GM21447 (cell line): Measurements from ENCODE around the gene CARMIL1.

Experiments used
- ATAC-seq: cut with Tn5 transposase; IDR thresholded peaks from one replicate; pipeline ENCODE4 v1.9.1; 2021; ENCODE audit not compliant: unreplicated experiment

The CARMIL1 gene

DNA sequence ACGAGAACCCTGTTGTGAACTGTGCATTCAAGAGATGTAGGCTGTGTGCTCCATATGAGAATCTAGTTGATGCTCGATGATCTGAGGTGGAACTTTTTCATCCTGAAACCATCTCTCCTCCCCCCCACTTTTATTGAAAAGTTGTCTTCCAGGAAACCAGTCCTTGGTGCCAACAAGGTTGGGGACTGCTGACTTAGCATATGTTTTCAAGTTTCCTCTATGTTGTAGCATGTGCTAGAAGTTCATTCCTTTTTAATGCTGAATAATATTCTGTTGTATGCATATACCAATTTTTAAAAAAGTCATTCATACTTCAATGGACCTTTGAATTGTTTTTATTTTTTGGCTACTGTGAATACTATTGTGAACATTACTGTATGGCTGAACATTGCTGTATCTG, 27.2 kb downstream of the CARMIL1 start:
- ATAC-seq, result no peak

DNA sequence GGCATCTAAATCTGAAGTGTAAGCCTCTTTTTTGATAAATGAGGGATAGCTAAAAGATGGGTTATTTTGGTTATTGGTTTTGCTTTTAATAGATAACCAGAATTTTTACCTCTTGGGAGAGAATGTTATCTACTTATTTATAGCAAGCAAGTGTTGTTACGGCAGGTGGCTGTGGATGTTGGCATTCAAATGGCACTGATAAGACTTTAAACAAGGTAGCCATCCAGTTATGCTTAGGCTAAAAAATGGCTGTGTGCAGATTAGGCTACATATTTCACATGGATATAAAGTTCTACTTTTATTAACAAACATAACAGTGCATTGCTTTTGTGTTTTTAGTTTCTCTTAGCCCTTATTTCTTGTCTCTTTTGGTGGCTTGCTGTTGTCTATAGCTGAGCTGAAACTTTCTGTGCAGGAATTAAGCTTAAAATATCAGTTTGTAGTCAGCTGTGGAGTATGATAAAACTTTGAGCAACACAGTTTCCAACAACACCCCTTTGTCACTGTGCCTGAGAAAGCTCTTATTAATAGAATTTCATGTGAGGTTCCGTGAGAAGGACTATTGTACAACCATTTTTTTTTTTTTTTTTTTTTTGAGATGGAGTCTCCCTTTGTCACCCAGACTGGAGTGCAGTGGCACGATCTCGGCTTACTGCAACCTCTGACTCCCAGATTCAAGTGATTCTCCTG, 28.8 kb downstream of the CARMIL1 start:
- ATAC-seq, result no peak

DNA sequence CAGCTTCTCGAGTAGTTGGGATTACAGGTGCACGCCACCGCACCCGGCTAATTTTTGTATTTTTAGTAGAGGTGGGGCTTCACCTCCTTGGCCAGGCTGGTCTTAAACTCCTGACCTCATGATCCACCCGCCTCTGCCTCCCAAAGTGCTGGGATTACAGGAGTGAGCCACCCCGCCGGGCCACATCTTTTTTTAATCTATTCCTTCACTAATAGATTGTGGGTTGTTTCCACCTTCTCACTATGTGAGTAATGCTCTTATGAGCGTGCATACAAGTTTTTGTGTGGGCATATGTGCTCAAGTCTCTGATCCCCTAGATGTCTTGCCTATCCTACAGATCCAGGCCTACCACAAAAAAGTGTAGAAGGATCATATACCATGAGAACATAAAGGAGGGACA, 30.7 kb downstream of the CARMIL1 start:
- ATAC-seq, result no peak

DNA sequence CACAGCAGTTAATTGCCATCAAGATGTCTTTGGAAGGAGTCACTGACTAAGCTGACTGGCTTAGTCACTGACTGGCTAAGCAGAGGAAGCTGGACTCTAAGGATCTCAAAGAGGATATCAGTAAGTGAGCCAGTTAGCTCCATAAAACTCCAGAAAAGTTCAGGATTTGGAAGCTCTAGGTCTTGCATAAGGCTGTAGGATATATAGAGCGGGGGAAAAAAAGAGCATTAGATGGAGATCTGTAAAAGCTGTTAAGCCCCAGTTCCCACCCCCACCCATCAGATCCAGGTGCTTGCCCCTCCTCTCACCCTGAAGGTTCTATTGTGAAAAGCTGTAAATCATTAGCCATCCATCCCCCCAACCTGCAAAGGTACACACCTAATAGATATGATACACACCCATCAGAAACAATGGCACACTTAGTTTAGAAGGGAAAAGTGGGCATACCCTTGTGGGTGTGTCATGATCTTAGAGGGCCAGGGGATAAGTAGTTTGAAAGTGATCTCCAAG, 32.2 kb downstream of the CARMIL1 start:
- no peak for ATAC-seq

DNA sequence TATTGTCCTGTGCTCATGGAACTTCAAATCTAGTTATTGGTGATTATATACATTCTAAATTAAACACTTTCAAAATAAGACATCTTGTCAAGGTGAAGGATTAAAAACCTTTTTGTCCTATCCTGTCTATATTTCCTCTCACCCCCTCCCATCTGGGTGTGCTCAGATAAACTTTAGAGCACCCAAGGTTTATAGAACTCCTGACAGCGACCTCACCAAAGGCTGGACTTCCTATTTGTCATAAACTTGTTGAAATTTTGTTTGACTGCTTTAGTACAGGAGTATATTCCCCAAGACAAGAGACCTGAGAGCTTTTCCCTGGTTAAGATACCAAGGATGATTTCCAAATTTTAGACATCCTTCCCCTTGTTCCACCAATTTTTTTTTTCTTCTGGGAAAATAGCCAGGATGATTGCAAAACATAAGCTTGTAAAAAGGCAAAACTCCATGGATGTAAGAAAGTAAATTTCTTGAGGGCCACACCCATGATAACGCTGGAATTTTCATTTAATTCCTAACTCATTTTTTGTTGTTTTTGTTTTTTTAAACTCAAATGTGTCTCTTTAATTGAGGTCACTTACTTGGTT, 33.0 kb downstream of the CARMIL1 start:
- ATAC-seq, result no peak

DNA sequence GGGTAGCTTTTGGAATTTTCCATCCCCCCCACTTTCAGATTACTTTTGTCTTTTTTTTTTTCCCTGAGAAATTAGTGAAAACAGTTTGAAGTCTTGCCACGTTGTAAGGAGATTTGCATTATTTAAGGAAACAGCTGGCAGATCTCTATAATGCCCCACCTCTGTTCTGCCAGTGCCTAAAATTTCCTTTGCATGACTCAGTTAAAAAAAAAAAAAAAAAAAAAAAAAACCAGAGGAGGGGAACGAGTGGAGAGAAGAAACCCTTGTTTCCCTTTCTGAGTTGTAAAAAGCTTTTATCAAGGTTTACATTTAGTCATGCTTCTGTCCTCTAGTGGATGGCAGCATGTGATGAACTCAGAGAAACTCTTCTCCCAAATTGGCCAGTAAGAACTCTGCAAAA, 33.5 kb downstream of the CARMIL1 start:
- no peak for ATAC-seq

DNA sequence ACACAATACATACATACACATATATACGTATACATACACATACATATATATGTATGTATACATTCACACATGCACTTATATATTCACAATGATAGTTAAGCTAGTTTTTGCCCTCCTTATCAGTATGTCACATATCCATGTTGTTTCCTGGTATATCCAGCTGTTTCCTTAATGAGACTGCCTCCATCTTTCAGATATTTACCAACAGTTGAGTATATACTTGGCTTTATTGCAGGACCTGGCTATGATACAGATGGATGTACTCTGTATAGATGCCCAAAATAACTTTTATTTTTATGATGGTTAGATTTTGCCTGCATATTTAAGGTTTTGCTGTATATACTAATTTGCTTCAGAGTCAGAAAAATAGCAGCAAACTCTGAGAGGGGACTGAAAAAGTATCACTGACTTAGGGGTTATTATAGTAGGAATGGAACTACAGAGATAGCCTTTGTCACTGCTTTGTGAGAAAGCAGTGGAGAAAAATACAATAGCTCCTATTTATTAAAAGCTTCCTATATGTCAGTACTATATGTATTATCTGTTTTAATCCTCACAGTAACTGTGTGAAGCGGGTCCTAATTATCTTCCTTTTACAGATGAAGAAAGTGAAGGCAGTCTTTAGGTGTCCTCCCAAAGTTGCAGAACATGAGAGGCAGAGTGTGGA, 35.5 kb downstream of the CARMIL1 start:
- ATAC-seq, result no peak

DNA sequence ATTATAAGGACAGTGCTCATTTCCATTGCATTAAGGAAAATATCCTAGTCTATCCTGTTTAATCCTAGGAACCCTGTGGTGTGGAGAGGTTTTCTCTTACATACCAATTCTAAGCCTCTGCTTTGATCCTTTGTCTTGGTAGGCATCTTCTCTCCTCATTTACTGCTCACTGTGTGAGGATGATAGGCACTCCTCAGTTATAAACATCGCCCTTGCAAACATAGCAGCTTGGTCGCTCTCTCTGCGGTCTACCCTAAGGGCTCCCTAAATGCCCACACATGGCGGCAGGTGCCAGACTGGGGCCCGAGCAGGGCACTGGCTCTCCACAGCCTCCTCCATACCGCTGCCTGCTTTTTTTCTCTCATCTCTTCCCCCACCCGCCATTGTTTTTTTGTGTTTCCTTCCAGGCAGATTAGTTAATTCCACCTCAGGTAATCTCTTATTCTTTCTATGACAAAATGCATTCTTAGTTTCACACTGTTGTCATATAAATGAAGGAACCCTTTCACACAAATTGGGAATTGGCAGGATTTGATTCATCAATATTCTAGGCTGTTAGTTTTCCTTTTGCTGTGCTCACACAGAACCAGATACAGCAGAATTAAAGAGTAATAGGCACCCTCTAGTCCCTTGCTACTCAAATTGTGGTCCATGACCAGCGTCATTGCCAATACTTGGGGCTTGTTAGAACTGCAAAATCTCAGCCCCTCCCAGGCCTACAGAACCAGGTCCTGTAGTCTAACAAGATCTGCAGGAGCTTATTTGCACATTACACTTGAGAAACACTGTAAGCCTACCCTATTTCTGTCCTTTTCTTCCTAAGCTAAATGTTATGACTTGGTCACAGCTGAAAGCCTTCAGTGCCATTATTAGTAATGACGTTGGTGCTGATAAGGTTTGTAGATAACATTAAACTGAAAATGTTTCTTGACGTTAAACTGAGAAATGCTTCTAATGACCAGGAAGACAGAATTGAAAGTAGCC, 36.3 kb downstream of the CARMIL1 start:
- no peak for ATAC-seq

DNA sequence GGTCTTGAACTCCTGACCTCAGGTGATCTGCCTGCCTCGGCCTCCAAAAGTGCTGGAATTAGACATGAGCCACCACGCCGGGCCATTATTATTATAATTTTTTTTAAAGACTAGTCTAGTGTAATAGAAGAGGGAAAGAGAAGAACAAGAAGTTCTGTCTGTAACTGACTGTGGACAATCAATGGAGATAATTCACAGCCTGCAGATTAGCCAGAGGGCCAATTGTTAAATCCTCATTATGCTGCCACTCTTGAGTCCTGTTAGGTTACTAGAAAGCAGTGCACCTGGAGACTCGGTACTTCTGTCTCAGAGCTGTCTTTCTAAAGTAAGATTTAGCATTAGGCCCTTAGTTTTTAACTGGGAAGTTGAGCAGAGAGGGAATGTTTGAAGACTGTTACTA, 37.5 kb downstream of the CARMIL1 start:
- ATAC-seq, result no peak

DNA sequence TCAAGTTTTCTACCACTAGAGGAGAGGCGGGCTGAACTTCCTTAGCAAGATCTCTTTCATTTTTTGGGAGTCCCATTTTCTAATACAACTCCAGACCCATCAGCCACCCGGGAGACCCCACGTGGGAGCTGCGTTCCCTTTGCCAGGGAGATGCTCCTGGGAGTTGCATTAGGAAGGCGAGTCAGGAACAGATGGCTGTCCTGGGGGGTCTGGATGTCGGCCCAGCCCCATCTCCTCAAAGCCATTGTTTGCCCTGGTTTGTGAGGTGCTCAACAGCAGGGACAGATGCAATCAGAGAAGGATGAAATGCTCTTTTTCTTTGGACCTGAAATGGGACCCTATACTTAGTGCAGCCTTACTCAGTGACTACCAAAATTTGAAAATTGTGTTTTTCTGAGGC, 39.4 kb downstream of the CARMIL1 start:
- ATAC-seq, result no peak

DNA sequence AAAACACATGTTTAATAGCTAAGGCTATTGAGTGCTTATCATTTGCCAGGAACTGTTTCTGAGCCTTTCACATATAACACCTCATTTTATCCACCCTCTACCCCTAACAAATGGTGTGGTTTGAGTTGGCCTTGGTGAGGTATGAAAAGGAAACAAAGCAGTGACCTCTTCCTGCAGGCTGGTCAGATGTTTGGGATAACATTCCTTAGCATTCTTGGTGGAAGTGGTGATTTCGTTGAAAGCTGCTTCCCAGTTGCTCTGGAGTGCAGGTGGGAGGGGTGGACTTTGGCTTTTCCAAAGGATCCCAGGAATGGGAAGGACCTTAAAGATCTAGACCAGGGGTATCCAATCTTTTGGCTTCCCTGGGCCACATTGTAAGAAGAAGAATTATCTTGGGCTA, 41.3 kb downstream of the CARMIL1 start:
- no peak for ATAC-seq

DNA sequence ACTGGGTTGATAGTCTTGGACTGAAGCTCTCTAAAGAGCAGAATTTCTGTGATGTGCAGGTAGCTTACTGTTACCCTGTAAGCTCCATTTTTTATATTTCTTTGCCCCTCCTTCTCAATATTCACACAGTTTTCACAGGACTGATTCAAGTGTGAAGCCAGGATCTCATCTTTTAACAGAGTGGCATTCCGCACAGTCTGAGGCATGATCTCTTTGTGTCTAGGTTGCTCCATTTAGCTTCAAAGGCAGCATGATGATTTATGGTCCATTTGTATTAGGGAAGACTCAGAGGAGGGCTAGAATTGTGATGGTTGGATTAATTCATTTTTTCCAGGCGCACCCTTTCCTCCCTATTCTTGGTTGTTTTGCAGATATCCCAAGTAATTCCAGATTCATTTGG, 43.5 kb downstream of the CARMIL1 start:
- ATAC-seq, result no peak

DNA sequence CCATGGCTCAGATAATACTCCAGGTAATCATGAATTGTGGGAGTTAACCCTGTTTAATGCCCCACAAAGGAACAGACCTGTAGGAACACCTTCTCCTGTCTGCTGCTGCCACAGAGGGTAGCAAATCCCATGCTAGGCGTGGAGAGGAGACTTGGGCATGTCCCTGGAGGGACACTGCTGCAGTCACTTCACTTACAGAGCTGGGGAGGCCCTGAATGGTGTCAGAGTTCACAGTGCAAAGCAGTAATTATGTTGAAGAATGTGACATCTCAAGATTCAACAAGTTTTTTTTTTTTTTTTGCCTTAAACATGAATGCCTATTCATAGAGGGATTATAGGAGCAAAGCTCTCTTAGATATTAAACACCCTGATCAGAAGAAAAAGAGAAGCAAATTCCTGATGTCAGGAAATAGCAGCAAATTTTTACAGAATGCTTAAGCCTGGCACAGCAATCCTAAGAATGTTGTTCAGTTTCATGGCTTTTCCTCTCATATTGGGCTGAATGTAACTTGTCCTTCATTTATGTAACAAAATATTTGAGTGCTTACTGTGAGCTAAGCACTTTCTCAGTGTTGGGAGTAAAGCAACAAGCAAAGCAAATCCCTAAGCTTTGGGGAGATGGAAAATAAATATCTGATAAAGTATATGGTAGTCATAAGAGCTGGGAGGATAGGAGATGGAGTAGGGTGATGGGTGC, 45.0 kb downstream of the CARMIL1 start:
- ATAC-seq, result no peak

DNA sequence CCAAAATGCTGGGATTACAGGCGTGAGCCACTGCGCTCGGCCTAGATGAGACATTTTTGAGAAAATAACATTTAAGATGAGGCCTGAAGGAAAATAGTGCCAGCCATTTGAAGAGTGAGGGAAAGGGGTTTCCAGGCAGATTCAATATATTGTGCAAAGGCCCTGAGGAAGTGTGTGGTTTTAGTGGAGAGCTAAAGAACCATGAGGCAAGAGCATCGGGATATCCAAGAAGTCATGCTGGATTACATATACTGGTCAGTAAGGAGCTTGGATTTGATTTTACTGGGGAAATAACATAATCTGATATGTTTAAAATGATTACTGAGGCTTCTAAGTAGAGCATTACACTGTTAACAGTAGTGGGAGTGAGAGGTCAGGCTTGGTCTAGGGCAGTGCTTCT, 47.0 kb downstream of the CARMIL1 start:
- no peak for ATAC-seq

DNA sequence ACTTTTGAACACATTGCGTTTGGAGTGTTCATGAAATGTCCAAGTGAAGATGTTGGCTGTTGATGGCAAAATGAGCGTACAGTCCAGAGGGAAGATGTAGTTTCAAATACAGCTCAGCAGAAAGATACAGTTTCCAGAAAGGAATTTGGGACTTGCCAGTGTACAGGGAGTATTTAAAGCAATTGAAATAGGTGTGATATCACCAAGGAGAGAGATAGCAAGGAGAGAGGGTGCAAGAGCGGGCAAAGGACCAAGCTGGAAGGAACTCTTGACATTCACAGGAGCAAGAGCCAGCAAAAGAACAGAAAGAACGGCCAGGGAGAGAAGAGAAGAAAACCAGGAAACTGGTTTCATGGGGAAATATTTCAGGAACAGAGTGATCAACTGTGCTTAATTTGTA, 47.8 kb downstream of the CARMIL1 start:
- no peak for ATAC-seq

DNA sequence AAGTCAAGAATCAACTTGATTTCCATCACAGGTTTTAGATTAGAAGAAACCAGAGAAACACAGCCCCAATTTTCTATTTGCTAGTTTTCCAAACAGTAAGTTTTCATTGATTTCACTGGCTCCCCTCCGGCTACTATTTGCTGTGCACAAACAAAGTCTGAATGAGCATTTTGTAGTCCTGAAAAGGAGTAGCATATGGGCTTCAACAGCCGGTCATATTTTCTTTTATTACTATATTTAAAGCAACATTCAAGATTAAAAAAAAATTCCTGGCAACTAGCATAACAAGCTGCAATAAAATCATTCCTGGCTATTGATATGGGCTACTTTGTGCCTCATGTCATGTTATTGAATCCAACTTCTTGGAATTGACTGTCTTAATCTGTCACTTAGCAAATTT, 48.3 kb downstream of the CARMIL1 start:
- no peak for ATAC-seq

DNA sequence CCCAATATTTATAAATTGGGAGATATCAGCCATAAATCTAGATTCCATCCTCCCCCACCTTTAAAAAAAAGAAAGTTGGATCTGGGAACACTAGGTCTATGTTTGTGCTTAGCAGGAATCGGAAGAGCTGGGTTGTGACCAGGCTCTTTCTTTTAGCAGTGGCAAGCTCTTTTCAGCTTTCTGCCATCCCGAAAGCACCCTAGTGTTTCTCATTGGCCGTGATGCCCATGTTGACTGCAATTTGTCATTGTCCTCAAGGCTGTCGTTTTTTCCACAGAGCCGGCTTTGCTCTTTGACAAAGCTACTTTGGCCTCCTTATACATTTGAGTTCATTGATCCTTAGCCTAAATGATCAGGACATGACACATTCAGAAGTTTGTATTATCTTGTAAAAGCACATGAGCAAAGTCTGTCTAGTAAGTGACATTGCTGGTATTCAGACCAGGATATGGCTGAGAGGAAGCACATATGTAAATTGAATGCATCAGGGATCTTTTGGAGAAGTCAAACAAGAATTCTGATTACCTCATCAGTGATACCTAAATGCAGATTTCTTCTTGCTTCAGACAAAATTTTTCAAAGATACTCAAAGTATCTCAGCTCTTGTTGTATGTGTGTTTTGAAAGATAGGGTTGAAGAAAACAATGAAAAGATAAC, 50.1 kb downstream of the CARMIL1 start:
- ATAC-seq, result no peak

DNA sequence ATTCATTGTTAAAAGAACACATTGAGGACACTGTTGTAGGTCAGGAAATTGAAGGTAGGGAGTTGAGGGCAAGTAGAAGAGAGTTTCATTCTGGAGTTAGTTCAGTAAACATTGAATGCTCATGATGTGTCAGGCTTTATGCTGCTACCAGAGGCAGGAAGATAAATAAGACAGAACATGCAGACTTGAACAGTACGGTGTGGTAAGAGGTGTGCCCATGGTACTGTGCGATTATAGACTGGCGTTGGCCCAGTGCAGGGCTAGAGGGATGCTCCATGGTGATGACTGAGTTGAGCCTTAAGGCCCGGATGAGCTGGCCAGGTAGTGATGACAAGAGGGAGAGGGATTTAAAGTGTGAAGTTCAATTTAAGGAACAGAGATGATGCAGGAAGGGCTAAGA, 50.8 kb downstream of the CARMIL1 start:
- no peak for ATAC-seq

DNA sequence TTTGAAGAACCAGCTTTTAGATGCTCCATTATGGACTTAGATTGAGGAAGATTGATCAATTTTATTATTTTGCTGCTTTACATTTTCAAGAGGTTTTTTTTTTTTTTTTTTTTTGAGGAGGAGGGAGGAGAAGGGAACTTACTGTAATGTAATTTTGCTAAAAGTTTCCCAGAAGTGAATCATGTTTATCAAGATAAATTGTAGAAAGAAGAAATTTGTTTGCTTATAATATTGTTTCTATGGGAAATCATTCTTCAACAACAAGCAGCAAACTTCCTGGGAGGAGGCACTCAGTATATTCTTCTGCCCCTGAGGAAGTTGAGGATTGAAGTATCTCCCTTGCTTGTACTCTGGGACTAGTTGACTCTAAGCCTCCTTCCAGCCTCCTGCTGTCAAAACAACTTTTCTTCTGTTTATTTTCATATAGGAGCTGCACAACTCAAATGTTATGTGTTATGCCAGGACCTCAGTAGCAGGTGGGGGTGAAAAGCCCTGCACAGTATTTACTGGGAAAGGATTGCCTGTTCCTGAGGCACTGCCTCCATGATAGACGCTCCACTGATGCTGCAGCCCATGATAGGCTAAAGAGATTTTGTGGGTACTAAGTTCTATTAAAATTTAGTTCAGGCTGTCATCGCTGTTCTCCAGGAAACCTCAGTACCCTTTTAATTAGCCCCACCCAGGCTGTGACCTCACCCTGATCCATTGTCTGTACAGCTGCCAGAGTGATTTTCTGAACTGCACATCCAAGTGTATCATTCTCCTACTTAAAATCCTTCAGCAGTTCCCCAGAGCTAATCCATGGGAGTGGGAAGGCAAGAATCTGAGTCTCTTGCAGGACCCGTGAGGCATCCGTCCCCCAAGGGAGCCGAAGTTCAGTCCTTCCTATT, 51.9 kb downstream of the CARMIL1 start:
- ATAC-seq, result no peak
